DOHH2 (cell line): ENCODE measurements around the gene TRAPPC1.

ENCODE experiments used
- H3F3A ChIP-seq: fragments of 200-600 bp; sonication (generic), shearing (Covaris generic); 2 replicates; pipeline ENCODE4 v1.6.0; 2016; ENCODE audit warnings: antibody characterized with exemption, mild to moderate bottlenecking; ENCODE audit not compliant: control insufficient read depth, insufficient read depth
- H3K27ac ChIP-seq: fragments of 200-600 bp; sonication (generic); 2 replicates; pipeline ENCODE4 v1.5.1; 2014; ENCODE audit warnings: low read depth, mild to moderate bottlenecking, low read length, moderate library complexity
- H3K27me3 ChIP-seq: fragments of 200-600 bp; sonication (generic); 2 replicates; pipeline ENCODE4 v1.6.1; 2014; ENCODE audit warnings: mild to moderate bottlenecking, low read length, mixed read lengths; ENCODE audit not compliant: control insufficient read depth
- H3K36me3 ChIP-seq: fragments of 200-600 bp; sonication (generic); 2 replicates; pipeline ENCODE4 v1.6.1; 2014; ENCODE audit warnings: mild to moderate bottlenecking, low read length, moderate library complexity, mixed read lengths; ENCODE audit not compliant: control insufficient read depth
- H3K4me1 ChIP-seq: fragments of 200-600 bp; sonication (generic); 2 replicates; pipeline ENCODE4 v1.6.1; 2014; ENCODE audit warnings: mild to moderate bottlenecking, low read length, mixed read lengths; ENCODE audit not compliant: control insufficient read depth
- H3K4me2 ChIP-seq: fragments of 200-600 bp; sonication (generic); 2 replicates; pipeline ENCODE4 v1.6.0; 2014; ENCODE audit warnings: mild to moderate bottlenecking, low read length, moderate library complexity
- H3K4me3 ChIP-seq: fragments of 200-600 bp; sonication (generic); 2 replicates; pipeline ENCODE4 v1.5.1; 2014; ENCODE audit warnings: mild to moderate bottlenecking, low read length, mixed read lengths
- H3K79me2 ChIP-seq: fragments of 200-600 bp; sonication (generic); 2 replicates; pipeline ENCODE4 v1.6.1; 2014; ENCODE audit warnings: mild to moderate bottlenecking, low read length, mixed read lengths; ENCODE audit not compliant: control insufficient read depth
- H3K9me2 ChIP-seq: fragments of 200-600 bp; sonication (generic); replicated peaks from 2 replicates; pipeline ENCODE4 v1.6.1; 2014; ENCODE audit warnings: mild to moderate bottlenecking, low read length, mixed read lengths; ENCODE audit not compliant: control insufficient read depth
- H3K9me3 ChIP-seq: fragments of 200-600 bp; sonication (generic); 2 replicates; pipeline ENCODE4 v1.6.1; 2014; ENCODE audit warnings: antibody characterized with exemption, low read length, mixed read lengths; ENCODE audit not compliant: control insufficient read depth, insufficient read depth
- H4K20me1 ChIP-seq: fragments of 200-600 bp; sonication (generic); 2 replicates; pipeline ENCODE4 v1.6.0; 2014; ENCODE audit warnings: low read depth, mild to moderate bottlenecking, antibody characterized with exemption, low read length, moderate library complexity; ENCODE audit not compliant: control insufficient read depth, insufficient read depth
- EZH2phosphoT487 ChIP-seq: fragments of 200-600 bp; sonication (generic); IDR thresholded peaks from 2 replicates; pipeline ENCODE4 v1.6.1; 2017; ENCODE audit warnings: borderline replicate concordance, mild to moderate bottlenecking, antibody characterized with exemption, low read length, moderate library complexity, mixed read lengths
- TF ChIP-seq, protein P1 (sequence below): fragments of 200-600 bp; sonication (generic); IDR thresholded peaks from one replicate; pipeline ENCODE4 v1.5.1; 2014; ENCODE audit warnings: antibody characterized with exemption, mild to moderate bottlenecking, low read depth, low read length; ENCODE audit not compliant: poor library complexity, severe bottlenecking

Gene TRAPPC1

DNA sequence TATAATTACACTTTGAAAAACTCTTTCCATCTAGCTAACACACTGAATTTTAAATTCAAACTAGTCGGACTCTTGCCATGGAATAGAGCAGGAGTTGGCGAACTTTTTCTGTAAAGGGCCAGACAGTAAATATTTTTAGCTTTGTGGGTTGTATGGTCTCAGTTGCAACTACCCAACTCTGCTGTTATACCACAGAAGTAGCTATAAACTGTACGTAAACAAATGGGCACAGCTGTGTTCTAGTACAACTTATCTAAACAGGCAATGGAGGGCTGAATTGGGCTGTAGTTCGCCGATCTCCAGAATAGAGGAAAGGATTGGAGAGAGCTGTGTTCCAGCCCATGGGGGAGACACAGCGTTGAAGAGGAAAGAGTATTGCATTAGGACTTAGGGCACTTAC is 9.0 kb upstream of the TRAPPC1 start:
- Histone ChIP-seq H3K27me3 (no peaks in the 10 kb centered on the region), H3K4me2 (no peak overlapping the region), H3K27ac (no peak overlapping the region), H3K4me3 (no peak overlapping the region), H3K9me3 (no peaks in the 10 kb centered on the region), H3K4me1 (peaks cover 19% of the 10 kb centered on the region), H3K36me3 (peaks cover 72% of the 10 kb centered on the region), H3F3A (no peaks in the 10 kb centered on the region), H3K79me2 (no peaks in the 10 kb centered on the region), H3K9me2 (no peaks in the 10 kb centered on the region), H4K20me1 (no peaks in the 10 kb centered on the region)
- TF ChIP-seq, protein P1, sequence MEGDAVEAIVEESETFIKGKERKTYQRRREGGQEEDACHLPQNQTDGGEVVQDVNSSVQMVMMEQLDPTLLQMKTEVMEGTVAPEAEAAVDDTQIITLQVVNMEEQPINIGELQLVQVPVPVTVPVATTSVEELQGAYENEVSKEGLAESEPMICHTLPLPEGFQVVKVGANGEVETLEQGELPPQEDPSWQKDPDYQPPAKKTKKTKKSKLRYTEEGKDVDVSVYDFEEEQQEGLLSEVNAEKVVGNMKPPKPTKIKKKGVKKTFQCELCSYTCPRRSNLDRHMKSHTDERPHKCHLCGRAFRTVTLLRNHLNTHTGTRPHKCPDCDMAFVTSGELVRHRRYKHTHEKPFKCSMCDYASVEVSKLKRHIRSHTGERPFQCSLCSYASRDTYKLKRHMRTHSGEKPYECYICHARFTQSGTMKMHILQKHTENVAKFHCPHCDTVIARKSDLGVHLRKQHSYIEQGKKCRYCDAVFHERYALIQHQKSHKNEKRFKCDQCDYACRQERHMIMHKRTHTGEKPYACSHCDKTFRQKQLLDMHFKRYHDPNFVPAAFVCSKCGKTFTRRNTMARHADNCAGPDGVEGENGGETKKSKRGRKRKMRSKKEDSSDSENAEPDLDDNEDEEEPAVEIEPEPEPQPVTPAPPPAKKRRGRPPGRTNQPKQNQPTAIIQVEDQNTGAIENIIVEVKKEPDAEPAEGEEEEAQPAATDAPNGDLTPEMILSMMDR: no peak
- no peak for TF ChIP-seq EZH2phosphoT487

GRCh38 chr17:7940034-7940433 is 8.3 kb upstream of the TRAPPC1 start:
- Histone ChIP-seq H3K27ac (no peak overlapping the region), H3K27me3 (no peaks in the 10 kb centered on the region), H3K36me3 (peaks cover 70% of the 10 kb centered on the region), H3K4me3 (no peak overlapping the region), H3K79me2 (peaks cover 3% of the 10 kb centered on the region; the same call in 1 of the 2 replicates), H3K9me2 (no peaks in the 10 kb centered on the region), H3F3A (no peaks in the 10 kb centered on the region), H3K4me2 (no peak overlapping the region), H3K9me3 (no peaks in the 10 kb centered on the region), H3K4me1 (peaks cover 13% of the 10 kb centered on the region), H4K20me1 (no peaks in the 10 kb centered on the region)
- TF ChIP-seq EZH2phosphoT487: no peak
- TF ChIP-seq, protein P1: no peak

- Histone ChIP-seq H3K27me3 (no peaks in the 10 kb centered on the region), H3K4me2 (no peak overlapping the region), H3F3A (no peaks in the 10 kb centered on the region), H3K27ac (no peak overlapping the region), H3K4me1 (peaks cover 24% of the 10 kb centered on the region), H3K9me3 (no peaks in the 10 kb centered on the region), H3K9me2 (no peaks in the 10 kb centered on the region), H3K79me2 (peaks cover 41% of the 10 kb centered on the region), H4K20me1 (no peaks in the 10 kb centered on the region), H3K36me3 (peaks cover 56% of the 10 kb centered on the region), H3K4me3 (no peak overlapping the region)
- no peak for TF ChIP-seq EZH2phosphoT487
- TF ChIP-seq, protein P1: no peak
Measured at GRCh38 chr17:7935859-7936258, 4.1 kb upstream of the TRAPPC1 start.
